ENCODE results near the gene CSNK1G3.

Gene CSNK1G3

GRCh38 chr5:123545506-123545905, 33.5 kb downstream of the CSNK1G3 start:
- peak; percentile 32; the same call in 1 of the 2 replicates for TF ChIP-seq CTCF (conservative IDR thresholded peaks at IDR 0.05; ENCODE audit: low read depth)
- peak; percentile 6 for DNase-seq (ENCODE audit: low spot score)
- no peak overlapping the region for H3K27ac ChIP-seq
- ChIA-PET CTCF (interaction anchor here (0.9 kb wide), 1 partner anchor 40 kb away, joined by 4 read pairs; no protein-coding TSS in a partner anchor), POLR2A (ENCODE audit: low non-redundant PET) (no interaction called here)

DNA sequence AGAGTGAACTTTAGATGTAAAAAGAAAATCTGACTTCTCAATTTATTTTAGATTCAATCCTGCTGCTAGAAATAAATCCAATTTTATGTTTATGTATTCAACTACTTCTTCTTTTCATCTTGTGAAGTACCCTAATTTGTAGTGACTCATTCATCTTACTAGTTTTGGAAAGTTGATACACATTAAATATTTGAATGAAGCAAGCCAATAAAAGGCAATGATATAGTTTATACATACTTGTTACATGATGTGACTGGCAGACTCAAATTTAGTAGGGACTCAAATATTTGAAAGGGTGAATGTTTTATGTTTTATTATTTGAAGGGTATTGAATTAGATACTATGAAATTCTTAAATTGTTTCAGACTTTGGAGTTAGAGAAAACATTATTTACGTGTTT, 34.7 kb downstream of the CSNK1G3 start:
- POLR2A ChIA-PET (ENCODE audit: low non-redundant PET): no interaction called here
- H3K27ac ChIP-seq: no peak overlapping the region
- no peak for TF ChIP-seq CTCF (conservative IDR thresholded peaks at IDR 0.05; ENCODE audit: low read depth)
- CTCF ChIA-PET: no interaction called here
- DNase-seq (ENCODE audit: low spot score): no peak

GRCh38 chr5:123549256-123549904, 37.4 kb downstream of the CSNK1G3 start:
- CTCF ChIA-PET: no interaction called here
- TF ChIP-seq CTCF (conservative IDR thresholded peaks at IDR 0.05; ENCODE audit: low read depth): no peak
- H3K27ac ChIP-seq: no peak overlapping the region
- no peak for DNase-seq (ENCODE audit: low spot score)
- POLR2A ChIA-PET (ENCODE audit: low non-redundant PET): no interaction called here

GRCh38 chr5:123554601-123555000, 42.6 kb downstream of the CSNK1G3 start:
- DNase-seq (ENCODE audit: low spot score): no peak
- TF ChIP-seq CTCF (conservative IDR thresholded peaks at IDR 0.05; ENCODE audit: low read depth): no peak
- no peak overlapping the region for H3K27ac ChIP-seq
- ChIA-PET CTCF (interaction anchor here (0.5 kb wide), 1 partner anchor 109 kb away, joined by 7 read pairs; no protein-coding TSS in a partner anchor), POLR2A (ENCODE audit: low non-redundant PET) (no interaction called here)

- no peak for DNase-seq (ENCODE audit: low spot score)
- no peak for TF ChIP-seq CTCF (conservative IDR thresholded peaks at IDR 0.05; ENCODE audit: low read depth)
- no peak overlapping the region for H3K27ac ChIP-seq
- POLR2A ChIA-PET (ENCODE audit: low non-redundant PET): no interaction called here
- CTCF ChIA-PET: interaction anchor here (0.9 kb wide), 1 partner anchor 15 kb away, joined by 4 read pairs; no protein-coding TSS in a partner anchor
Observed at GRCh38 chr5:123557907-123558306, 45.9 kb downstream of the CSNK1G3 start.

DNA sequence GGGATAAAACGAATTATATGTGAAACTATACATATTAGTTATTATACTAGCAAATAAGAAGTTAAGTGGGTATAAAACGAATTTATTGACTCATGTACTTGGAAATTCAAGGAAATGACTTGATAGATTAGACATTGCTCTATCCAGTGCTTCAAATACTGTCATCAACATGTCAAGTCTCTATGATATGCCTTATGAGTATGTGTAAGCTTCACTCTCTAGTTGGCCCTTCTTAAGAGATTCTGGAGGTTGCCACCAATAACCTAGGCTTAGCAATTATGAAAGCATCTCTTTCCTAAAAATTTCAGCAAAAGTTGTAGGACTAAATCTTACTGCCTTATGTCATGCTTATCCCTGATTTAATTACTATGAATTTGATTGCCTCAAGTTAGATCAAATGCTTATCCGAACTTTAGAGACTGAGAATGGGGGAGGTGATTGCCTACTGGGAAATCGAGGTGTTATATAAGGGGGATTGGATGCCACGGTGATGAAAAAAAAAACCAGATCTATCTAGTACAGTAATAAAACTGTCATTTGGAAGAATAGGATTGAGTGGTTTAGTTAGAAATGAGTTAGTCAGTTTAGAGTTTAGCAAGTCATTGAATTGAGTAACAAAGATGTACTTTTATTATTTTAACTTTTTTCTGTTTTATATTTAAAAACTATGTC, 46.9 kb downstream of the CSNK1G3 start:
- ChIA-PET POLR2A (ENCODE audit: low non-redundant PET) (no interaction called here), CTCF (no interaction called here)
- no peak overlapping the region for H3K27ac ChIP-seq
- TF ChIP-seq CTCF (conservative IDR thresholded peaks at IDR 0.05; ENCODE audit: low read depth): no peak
- DNase-seq (ENCODE audit: low spot score): no peak
